T-helper 1 cell (primary cell): ENCODE results near the gene C2orf69.
A peak's percentile ranks its signal among the peaks of the same experiment; 100 is the strongest.

Experiments used
- DNase-seq, 5 donors: peaks; one replicate each; pipeline ENCODE4 v3.0.0-alpha.2; 2012 to 2020

Gene C2orf69

DNA sequence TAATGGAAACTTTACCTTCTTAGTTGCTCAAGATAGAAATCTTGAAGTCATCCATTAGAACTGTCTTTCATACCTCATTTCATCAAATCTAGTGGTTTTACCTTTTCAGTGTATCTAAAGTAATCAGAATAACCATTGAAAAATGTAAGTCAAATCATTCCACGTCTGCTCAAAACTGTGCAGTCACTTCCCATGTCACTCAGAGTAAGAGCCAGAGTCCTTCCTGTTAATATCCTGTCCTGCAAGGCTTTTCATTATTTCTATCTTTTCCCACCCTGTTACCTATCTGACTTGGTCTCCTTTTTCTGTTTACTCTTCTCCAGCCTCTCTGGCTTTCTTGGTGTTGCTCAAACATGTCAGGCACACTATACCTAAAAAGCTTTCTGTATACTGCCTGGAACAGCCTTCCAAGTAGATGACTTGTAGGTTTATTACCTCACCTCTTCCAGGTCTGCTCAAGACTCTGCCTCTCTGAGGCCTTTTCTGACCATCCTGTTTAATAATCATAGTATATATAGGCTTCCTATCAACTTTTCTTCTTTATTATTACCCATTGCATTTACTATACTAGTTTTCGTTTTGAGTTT lies 3.4 kb downstream of the C2orf69 start:
- DNase-seq, result no peak

GRCh38 chr2:199916980-199917379 lies 5.9 kb downstream of the C2orf69 start:
- DNase-seq, result no peak

- DNase-seq, result no peak
These were observed 11.8 kb downstream of the C2orf69 start for GRCh38 chr2:199922856-199923255.

DNA sequence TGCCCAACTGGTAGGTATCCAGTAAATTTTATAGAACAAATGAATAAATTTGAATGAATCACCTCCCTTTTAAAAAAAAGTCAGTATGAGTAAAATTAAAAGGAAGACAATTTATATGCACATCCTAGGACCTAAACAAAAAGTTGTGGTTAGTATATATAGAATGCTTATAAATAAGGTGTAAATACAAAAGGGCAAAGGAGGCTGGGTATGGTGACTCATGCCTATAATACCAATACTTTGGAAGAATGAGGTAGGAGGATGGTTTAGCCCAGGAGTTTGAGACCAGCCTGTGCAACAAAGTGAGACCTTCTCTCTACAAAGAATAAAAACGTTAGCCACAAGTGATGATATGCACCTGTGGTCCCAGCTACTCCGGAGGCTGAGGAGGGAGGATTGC lies 12.8 kb downstream of the C2orf69 start:
- DNase-seq, result no peak

- no peak for DNase-seq
These were observed 15.7 kb downstream of the C2orf69 start for GRCh38 chr2:199926806-199927205.

DNA sequence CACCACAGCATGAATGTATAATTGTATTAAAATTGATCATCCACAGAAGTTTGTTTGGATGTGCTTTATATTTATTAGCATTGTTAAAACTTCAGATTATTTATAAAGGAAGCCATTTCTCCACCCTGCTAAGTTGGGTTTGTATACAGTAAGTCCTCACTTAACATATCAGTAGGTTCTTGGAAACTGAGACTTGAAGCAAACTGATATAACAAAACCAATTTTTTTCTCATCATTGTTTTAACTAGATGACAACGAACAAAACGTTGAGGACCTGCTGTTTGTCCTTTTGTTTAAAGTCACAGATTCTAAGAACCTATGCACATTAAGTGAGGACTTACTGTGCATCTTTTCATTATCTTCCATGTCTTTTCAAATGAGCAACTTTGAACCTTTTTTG lies 17.1 kb downstream of the C2orf69 start:
- DNase-seq, result no peak

DNA sequence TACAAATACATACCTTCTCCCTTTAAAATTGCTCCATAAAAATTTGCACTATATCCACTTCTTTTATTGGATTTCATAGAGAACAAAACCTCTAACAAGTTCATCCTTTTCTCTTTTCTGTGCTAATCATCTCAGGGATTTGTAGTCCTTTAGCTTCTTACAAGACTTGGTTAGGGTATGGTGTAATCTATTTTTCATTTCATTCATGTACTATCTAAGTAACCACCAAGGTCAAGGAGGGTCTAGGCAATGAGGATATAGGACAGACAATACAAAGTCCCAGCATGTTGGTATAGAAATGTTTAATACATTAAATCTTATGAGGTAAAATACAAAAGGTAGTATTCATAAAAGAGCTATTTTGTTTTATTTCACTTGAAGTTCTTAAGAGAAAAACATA lies 17.5 kb downstream of the C2orf69 start:
- DNase-seq, result no peak

DNA sequence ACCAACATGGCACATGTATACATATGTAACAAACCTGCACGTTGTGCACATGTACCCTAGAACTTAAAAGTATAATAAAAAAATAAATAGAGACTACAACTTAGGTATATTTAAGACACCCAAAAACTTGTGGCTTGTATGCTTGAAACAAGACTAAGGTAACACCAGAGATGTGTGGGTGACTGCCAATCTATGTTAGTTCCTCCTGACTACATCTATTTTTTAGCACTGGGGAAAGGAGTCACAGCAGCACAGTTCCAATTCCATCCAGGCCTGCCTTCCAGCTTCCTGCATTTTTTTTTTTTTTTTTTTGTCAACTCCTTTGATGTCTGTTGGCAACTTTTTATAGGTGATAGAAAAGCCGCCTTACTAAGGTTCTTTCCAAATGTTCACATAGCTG lies 18.2 kb downstream of the C2orf69 start:
- DNase-seq, result no peak

DNA sequence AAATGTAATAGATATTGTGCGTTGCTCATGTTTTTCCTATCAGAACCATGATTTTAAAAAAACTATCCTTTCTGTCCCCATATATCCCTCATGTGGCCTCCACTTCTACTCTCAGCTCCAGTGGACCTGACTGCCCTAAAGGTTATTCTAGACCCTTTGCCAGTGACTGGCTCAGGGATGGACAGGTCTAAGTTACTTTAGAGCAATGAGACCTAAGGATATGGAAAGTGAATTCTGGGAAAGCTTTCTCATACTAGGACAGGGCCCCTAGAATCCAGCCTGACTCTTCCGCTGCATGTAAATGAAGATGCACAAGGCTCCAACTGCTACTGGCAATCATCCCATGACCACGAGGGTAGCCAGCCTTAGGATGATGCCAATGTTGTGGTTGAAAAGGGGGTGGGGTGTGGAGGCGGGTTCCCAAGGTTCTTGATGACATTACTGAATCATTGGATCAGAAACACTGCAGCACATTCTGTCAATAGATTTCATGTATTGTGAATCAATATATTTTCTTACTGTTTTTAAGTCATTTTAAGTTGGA lies 21.3 kb downstream of the C2orf69 start:
- DNase-seq, result no peak

GRCh38 chr2:199933466-199933865 lies 22.4 kb downstream of the C2orf69 start:
- DNase-seq, result peak in 1 of 5 donors; percentile 29

DNA sequence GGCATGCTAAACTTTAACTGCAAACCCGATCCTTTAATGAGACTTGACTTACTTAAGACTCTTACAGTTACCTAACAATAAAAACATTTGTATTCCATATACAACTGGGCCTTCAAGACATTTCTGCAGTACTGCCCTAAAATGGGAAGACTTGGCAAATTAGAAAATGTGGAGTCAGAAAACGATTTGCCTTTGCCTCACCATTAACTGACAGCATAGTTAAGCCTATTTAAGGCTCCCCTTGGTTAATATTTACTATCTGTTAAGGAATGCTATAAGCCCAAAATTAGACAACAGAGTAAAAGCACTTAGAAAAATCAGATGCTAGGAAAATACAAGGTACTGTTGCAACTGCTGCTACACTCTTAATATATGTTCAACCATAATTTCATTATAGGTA lies 25.5 kb downstream of the C2orf69 start:
- no peak for DNase-seq

DNA sequence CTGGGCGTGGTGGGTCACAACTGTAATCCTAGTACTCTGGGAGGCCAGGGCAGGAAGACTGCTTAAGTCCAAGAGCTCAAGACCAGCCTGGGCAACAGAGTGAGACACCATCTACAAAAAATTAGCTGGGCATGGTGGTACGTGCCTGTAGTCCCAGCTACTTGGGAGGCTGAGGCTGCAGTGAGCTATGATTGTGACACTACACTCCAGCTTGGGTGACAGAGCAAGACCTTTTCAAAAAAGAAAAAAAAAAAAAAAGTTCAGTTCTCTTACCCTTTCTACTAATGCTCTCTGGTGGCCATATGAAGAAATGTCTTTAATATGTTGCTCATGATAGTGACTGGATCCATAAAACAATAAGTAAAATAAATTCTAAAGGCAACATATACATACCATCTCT lies 29.3 kb downstream of the C2orf69 start:
- DNase-seq, result peak in 1 of 5 donors; percentile 19

GRCh38 chr2:199943373-199943772 lies 32.3 kb downstream of the C2orf69 start:
- DNase-seq, result no peak

DNA sequence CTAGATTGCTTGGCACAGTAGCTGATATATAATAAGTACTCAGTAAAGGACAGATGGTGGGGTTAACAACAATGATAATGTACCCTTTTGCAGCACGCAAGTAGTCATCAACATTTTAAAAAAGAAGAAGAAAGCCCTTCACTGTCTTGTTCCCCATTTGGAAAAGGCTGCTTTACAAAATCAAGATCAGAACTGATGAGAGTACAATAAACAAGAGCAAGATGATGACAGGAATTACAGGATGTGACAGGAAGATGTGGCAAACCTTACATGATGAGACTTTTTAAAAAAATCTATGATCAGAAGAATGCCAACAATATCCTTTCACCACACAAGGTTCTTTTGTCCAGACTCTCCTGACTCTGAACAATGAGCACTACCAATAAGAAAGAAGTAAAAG lies 35.1 kb downstream of the C2orf69 start:
- no peak for DNase-seq

- no peak for DNase-seq
These were observed 35.7 kb downstream of the C2orf69 start for GRCh38 chr2:199946836-199947235.

GRCh38 chr2:199950396-199950795 lies 39.3 kb downstream of the C2orf69 start:
- peak in 1 of 5 donors; percentile 51 for DNase-seq

DNA sequence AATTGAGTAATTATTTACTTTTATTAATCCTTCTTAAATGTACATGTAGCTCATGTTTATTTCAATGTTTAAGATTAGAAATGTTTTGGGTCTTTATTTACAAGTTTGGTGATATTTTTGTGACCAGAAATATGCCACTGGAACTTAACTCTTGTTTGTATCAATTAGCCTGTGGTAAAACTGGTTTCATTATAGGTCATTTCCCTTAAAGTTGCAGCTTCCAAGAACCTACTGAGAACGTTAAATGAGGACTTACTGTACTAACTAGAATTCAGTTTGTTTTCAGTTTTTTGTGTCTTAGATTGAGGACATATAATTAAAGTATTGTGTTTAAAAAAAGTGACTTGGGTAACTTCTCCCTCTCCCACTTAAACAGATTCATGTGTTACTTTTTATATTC lies 39.9 kb downstream of the C2orf69 start:
- DNase-seq, result peak in 1 of 5 donors; percentile 69

- DNase-seq, result no peak
These were observed 43.9 kb downstream of the C2orf69 start for GRCh38 chr2:199955007-199955338.

GRCh38 chr2:199955339-199956061 lies 44.4 kb downstream of the C2orf69 start, which contains the start of the genes MAIP1 and TYW5:
MAIP1 (plus strand) TSS chr2:199955582; CDS start chr2:199955799, 217 bp downstream.
TYW5 (minus strand) TSS chr2:199955491; CDS start chr2:199955470, 21 bp downstream.
- peak; percentile 55 to 81 (median 69) for DNase-seq

DNA sequence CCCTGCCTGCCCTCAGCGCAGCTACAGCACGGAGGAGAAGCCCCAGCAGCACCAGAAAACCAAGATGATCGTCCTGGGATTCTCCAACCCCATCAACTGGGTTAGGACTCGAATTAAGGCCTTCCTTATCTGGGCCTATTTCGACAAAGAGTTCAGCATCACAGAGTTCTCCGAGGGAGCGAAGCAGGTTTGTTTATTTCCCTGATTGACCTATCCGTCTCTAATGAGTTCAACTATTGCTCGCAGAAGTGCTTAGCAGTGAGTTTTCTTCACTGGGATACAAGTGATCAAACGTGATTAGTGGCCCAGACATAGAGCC lies 44.9 kb downstream of the C2orf69 start:
- DNase-seq, result no peak

DNA sequence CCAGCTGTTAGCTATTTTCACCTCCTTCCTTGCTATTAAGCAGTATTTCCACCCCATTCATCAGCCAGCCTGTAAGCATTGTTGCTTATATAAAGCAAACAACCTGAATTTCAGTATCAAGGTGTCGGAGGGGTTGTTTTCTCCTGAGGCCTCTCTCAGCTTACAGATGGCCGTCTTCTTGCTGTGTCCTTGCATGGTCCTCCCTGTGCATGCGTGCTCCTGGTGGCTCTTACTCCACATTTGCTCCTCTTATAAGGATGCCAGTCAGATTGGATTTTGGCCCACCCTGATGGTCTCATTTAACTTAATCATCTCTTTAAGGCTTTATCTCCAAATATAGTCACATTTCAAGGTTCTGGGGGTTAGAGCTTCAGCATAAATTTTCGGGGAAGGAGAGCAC lies 46.9 kb downstream of the C2orf69 start:
- no peak for DNase-seq

- peak in 1 of 5 donors; percentile 57 for DNase-seq
These were observed 51.1 kb downstream of the C2orf69 start for GRCh38 chr2:199962203-199962602.

DNA sequence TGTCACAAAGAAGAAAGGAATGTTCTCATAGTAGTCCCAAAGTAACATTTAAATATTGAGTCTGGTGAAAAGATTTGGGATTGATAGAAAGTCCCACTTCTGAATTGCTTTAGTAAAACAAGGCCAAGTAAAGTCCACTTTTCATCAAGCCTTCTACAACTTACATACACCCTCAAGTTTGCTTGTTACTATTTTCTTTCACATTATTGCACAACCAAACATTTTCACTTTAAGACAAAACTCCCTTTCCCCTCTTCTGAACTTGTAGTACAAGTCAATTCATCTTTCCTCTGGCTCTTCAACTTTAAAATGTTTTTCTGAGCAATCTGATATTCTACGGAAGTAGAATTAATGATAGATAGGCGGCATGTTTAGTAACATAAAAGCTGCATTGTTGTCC lies 55.3 kb downstream of the C2orf69 start:
- no peak for DNase-seq

GRCh38 chr2:199966976-199967375 lies 55.9 kb downstream of the C2orf69 start:
- DNase-seq, result no peak

DNA sequence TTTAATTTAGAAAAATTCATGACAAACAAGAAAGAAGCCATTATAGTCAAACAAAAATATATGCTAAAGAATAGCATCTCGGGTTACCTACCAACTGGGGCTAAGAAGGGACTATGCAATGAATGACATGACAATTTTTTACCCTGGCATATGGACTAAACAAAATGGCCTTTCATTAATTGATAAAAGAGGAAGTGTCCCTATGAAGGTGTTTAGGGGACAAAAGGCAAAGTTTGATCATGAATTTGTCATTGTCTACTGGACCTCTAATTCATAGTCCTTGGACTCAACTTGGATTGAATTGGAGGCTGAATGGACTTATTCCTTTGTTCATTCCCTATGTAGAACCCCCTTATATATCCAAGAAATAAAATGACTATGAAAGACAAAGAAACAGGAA lies 57.0 kb downstream of the C2orf69 start:
- DNase-seq, result no peak
